GM19468 (cell line): ENCODE data around the gene GID8.
A peak's percentile ranks its signal among the peaks of the same experiment; 100 is the strongest.

Source experiments
- ATAC-seq: cut with Tn5 transposase; IDR thresholded peaks from one replicate; pipeline ENCODE4 v1.9.1; 2021; ENCODE audit warnings: mild to moderate bottlenecking, moderate library complexity, moderate number of reproducible peaks; ENCODE audit not compliant: unreplicated experiment; ENCODE audit errors: extremely low read depth

Gene GID8

DNA sequence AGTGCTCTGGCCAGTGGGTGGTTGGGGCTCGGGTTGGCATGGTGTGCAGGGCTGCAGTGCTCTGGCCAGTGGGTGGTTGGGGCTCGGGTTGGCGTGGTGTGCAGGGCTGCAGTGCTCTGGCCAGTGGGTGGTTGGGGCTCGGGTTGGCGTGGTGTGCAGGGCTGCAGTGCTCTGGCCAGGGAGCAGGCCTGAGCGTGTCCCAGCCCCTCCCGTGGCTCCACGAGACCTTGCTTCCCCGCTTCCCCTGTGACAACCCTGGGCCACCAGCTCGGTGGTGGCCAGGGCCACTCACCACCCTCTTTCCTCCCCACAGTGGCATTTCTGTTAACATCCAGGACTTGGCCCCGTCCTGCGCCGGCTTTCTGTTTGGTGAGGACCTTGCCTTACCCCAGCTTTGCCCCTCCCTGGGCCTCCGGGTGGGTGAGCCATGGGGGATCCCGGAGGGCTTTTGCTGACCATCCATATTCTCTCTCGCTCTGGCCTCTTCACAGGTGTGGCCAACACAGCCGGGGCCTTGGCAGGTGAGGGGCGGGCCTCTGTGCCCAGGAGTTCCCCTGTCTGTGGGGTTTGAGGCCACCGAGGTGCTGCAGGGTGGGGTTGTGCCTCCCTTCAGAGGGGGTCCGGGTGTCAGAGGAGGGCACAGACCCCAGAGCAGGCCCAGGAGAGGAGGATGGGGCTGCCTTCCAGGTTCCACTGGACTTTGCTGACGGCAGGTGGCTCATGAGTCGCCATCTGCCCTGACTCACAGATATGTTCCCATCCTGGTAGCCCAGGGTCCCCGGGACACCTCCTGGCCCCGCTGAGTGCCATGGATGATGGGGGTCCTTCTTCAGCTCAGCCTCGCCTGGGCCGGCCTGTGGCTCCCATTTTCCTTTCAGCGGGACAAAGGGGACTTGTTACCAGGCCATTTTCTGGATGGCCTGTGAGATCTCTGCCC lies 28.5 kb downstream of the GID8 start:
- no peak for ATAC-seq

DNA sequence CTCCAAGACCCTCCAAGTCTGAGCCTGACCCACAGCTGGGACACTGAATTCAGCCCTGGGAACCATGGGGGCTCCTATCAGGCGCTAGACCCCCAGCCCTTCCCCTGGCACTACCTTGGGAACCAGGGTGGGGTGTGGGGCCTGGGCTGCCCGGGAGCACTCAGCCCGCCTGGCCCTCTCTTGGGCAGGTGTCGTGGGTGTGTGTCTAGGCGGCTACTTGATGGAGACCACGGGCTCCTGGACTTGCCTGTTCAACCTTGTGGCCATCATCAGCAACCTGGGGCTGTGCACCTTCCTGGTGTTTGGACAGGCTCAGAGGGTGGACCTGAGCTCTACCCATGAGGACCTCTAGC lies 29.2 kb downstream of the GID8 start:
- ATAC-seq: no peak

- ATAC-seq: no peak
Observed at GRCh38 chr20:62967628-62968351, 29.8 kb downstream of the GID8 start.

DNA sequence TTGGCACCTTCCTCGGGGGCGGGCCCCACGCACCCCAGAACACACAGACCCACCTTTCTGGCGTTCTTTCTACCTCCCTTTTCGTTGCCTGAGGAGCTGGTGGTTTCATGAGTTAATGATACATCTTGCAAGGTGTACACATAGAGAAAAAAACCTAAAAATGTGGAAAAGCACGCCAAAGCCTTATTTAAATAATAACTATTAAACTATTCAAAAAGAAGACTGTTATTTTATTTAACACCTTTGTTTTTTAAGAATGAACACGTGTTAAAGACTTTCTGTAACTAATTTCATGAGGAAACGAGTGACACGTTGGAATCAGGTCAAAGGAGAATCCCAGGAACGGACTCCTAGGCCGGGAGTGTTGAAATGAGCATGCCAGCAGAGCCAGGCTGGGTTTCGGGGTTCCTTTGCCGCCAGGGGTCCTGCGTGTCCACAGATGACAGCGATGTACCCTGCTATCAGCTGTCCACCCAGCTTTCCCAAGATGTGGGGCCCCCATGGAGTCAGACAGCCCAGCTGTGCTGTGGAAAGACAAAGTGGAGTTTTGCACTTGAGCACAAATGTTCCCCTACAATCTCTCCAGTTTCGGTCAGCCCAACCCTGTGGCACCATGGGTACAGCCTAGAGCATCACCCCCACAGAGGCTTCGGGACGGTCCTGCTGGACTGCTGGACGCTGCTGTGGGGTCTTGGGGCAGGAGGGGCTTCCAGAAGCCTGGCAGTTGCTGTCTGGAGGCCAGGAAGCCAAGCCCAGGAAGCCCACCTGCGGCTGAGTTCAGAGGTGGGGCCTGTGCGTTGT lies 30.6 kb downstream of the GID8 start:
- ATAC-seq: no peak

DNA sequence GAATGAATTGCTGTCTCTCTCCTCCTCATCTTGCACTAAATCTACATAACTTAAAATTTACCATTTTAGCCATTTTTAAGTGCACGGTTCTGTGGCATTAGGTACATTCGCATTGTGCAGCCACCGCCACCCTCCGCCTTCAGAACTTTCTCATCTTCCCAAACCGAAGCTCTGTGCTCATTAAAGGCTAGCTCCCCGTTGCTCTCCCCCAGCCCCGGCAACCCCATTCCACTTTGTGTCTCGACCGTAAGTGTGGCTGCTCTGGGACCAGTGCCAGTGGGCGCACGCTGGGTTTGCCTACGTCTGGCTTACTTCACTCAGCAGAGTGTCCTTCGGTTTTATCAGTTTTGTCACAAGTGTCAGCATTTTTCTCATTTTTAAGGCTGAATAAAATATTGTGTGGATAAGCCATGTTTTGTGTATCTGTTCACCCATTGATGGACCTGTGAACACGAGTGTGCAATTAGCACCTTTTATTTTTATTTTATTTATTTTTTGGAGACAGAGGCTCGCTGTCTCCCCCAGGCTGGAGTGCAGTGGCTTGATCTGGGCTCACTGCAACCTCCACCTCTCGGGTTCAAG lies 31.3 kb downstream of the GID8 start:
- ATAC-seq: no peak

DNA sequence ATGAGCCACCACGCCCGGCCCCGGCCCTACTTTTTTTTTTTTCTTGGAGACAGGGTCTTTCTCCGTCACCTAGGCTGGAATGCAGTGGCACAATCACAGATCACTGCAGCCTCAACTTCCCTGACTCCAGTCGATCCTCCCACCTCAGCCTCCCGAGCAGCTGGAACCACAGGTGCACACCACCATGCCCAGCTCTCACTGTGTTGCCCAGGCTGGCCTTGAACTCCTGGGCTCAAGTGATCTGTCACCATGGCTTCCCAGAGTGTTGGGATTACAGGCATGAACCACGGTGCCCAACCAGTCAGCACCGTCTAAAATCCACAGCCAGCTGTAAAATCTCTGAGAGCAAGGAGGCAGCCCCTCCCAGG lies 32.0 kb downstream of the GID8 start:
- ATAC-seq: no peak

GRCh38 chr20:62970307-62971210 lies 32.6 kb downstream of the GID8 start:
- ATAC-seq: no peak

DNA sequence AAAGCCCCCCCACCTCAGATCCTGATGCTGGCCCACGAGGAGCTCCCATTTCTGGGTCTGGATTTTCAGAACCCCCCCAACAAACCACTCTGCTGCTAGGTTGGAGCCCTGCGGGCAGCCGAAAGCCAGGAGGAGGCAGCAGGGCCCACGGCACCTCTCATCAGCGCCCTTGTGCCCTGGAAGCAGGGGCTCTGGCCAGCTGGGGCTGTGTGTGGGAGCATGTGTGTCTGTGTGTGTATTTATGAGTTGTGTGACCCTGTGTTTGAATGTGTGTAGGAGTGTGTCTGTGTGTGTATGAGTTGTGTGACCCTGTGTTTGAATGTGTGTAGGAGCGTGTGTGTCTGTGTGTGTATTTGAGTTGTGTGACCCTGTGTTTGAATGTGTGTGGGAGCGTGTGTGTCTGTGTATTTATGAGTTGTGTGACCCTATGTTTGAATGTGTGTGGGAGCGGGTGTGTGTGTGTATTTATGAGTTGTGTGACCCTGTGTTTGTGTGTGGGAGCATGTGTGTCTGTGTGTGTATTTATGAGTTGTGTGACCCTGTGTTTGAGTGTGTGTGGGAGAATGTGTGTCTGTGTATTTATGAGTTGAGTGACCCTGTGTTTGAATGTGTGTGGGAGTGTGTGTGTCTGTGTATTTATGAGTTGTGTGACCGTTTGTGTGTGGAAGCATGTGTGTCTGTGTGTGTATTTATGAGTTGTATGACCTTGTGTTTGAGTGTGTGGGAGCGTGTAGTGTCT lies 33.4 kb downstream of the GID8 start:
- no peak for ATAC-seq

DNA sequence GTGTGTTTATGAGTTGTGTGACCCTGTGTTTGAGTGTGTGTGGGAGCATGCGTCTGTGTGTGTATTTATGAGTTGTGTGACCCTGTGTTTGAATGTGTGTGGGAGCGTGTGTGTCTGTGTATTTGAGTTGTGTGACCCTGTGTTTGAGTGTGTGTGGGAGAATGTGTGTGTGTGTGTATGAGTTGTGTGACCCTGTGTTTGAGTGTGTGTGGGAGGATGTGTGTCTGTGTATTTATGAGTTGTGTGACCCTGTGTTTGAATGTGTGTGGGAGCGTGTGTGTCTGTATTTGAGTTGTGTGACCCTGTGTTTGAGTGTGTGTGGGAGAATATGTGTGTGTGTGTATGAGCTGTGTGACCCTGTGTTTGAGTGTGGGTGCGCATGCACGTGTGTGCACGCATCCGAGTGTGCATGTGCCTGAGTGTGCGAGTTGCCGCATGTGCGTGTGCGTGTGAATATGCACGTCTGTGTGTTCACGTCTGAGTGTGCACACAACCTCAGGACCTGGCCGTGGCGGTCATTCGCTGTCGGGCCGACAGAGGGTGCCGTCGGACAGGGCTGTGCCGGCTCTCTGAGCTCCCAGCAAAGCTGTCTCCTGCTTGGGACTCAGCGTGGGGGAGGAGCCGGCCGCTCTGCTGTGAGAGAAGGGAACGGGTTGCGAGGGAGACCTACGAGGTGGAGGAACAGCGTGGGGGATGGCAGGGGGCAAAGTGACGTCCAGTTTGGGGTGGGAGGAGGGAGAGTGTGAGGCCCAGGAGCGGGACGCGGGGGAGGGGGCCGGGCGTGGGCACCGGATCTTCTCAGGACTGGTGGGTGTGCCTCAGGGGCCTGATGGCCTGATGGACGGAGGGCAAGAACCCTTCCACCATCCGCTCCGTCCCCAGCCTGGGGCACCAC lies 34.2 kb downstream of the GID8 start:
- peak; percentile 44 for ATAC-seq

GRCh38 chr20:62972845-62973745 lies 35.1 kb downstream of the GID8 start:
- ATAC-seq: no peak

DNA sequence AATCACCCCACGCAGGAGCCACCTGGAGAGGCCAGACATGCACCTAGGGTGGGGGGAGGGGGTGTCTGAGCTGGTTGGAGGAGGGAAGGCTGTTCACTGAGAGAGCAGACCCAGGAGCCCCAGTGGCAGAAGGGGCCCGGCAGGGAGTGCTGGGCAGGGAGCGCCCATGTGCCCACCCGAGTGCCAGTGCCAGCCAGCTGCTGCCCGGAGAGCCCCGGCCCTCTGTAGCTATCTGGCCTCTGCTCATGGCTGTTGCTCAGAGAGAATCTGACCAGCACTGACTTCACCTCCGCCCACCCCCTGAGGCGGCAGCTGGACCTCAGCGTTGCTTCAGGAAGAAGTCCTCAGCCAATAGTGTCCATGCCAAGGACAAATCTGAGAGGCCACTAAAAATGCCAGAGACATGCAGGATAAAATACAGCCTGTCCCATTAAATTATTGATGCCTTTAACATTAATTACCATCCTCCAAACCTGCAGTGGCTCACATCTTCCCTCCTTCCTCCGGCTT lies 37.4 kb downstream of the GID8 start:
- ATAC-seq: no peak

DNA sequence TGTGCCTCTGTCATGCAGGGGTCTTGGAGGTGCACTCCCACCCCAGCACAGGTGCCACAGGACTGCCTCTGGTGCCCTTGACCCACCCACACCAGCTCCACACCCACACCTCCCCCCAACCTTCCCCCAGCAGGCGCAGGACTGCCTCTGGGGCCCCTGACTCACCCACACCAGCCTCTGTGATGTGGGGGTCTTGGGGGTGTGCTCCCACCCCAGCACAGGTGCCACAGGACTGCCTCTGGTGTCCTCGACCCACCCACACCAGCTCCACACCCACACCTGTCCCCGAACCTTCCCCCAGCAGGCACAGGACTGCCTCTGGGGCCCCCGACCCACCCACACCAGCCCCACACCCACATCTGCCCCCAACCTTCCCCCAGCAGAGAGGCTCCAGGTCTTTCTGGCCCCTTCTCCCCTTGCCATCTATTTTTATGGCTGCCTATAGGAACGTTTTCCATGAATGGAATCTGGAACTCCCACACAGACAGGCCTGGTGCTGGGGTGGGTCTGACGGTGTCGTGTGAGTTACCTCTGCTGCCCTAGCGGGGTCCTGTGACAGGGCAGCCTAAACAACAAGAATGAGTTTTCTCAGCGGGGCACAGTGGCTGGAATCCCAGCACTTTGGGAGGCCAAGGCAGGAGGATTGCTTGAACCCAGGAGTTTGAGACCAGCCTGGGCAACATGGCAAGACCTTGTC lies 38.0 kb downstream of the GID8 start:
- no peak for ATAC-seq

- ATAC-seq: no peak
Observed at GRCh38 chr20:62976886-62977285, 38.9 kb downstream of the GID8 start.

DNA sequence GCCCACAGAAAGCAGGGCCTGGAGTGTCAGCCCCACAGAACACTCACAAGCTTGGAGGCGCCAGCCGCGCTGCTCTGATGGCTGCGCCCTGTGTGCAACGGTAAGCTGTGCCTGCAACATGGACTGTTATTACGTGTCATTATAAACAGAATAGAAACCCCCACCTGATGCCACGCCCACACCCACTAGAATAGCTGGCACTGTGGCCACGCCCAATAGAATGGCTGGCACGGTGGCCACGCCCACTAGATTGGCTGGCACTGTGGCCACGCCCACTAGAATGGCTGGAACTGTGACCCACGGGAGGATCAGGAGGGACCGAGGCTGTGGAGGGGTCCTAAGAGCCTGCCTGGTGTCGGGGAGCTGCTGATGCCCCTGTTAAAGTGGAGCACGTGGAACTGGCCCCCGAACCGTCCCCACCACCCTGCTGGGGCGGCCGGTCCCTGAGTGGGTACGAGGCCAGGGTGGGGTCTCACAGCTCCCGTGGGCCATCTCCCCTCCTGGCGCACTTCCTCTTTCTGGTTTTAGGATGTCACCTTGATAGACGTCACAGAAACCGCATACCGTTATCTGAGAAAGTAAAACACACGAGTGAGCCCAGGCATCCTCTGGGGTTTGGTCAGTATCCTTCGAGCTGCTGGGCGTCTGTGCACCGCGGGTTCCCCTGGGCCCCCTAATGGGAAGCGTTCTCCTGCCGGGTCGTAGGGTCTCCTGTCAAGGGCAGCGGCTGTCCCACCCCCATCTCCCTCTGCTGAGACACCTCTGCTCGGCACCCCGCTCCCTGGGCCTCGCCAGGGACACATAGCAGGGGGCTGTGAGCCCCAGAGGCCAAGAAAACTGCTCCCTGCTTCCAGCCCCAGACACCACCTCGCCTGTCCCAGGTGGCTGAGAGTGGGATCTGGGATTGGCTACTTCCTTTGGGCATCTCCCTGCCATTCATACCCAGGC lies 39.9 kb downstream of the GID8 start:
- ATAC-seq: peak; percentile 63

DNA sequence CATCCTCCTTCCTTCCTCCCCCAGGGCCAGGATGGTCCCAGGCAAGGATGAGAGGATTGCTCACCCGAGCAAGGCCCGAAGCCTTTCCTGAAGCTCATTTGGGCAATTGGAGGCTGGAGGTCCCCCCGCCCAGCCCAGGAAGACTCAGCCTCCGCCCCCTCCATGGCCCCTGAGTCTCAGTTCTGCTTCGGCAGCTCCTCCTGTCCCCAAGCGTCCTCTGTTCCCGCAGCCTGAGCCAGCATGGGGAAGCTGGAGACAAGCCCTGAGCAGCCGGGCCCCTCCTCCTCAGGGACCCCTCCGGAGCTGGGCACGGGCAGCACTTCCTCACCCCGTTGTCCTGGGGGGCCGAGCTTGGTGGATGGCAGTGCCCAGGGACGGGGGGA lies 40.6 kb downstream of the GID8 start:
- ATAC-seq: no peak
